Kidney (tissue), 14 donors: ENCODE measurements around the gene GRM1. TPM values are rescaled to one million over a fixed set of nuclear protein-coding genes. Genes with fewer than 3 reads are reported as not detected.

Experiments
- DNase-seq, 5 donors: peaks; one replicate each; pipeline ENCODE4 v3.0.0-alpha.2; 2013 to 2020
- FAIRE-seq: peaks from 2 replicates; lab custom pipeline; 2012; peaks lifted over from hg19 to GRCh38; lab: Jason Lieb, UNC
- H3K27ac ChIP-seq, 2 donors: one replicate each; pipeline ENCODE4 v1.7.0; 2013; ENCODE audit warnings: low read depth in 2 of 2, low read length in 2 of 2, inconsistent platforms in 1 of 2
- H3K27me3 ChIP-seq: one replicate; pipeline ENCODE4 v1.7.1; 2013; ENCODE audit warnings: low read length, inconsistent platforms; ENCODE audit not compliant: control insufficient read depth, insufficient read depth
- H3K36me3 ChIP-seq, 3 donors: one replicate each; pipeline versions ENCODE4 v1.7.0 to v1.7.1; 2013; ENCODE audit warnings: low read length in 3 of 3, control low read depth in 1 of 3, inconsistent platforms in 1 of 3; ENCODE audit not compliant: insufficient read depth in 3 of 3, control insufficient read depth in 2 of 3
- H3K4me1 ChIP-seq, 3 donors: one replicate each; pipeline versions ENCODE4 v1.7.0 to v1.7.1; 2013; ENCODE audit warnings: low read length in 3 of 3, inconsistent platforms in 1 of 3, low read depth in 1 of 3; ENCODE audit not compliant: control insufficient read depth in 2 of 3, insufficient read depth in 2 of 3
- H3K4me3 ChIP-seq, 3 donors: one replicate each; pipeline versions ENCODE4 v1.7.0 to v1.8.1; 2013; ENCODE audit warnings: low read length in 3 of 3, control low read depth in 1 of 3, inconsistent platforms in 1 of 3
- H3K9ac ChIP-seq, 3 donors: one replicate each; pipeline versions ENCODE4 v1.7.0 to v1.7.1; 2013; ENCODE audit warnings: low read length in 3 of 3, control low read depth in 1 of 3, inconsistent platforms in 1 of 3
- H3K9me3 ChIP-seq, 3 donors: one replicate each; pipeline versions ENCODE4 v1.7.0 to v1.7.1; 2013; ENCODE audit warnings: low read length in 3 of 3, control low read depth in 1 of 3, inconsistent platforms in 1 of 3; ENCODE audit not compliant: control insufficient read depth in 2 of 3, insufficient read depth in 1 of 3
- intact Hi-C: fragments of 100-400 bp; cut with DNase I; formaldehyde crosslinking; loops from one replicate; pipeline ENCODE4 v1.11.1; 2022
- polyA plus RNA-seq: library from polyadenylated mRNA; stranded (reverse); fragments of 350-450 nt; fragmentation: Illumina TruSeq; extraction: RNeasy Lipid Tissue Mini Kit (QIAGEN cat#74804); gene quantifications from one replicate; pipeline ENCODE4 v1.2.3, GENCODE V29; 2014; ENCODE audit warnings: low read depth, low replicate concordance; ENCODE audit not compliant: insufficient read depth
- total RNA-seq: library from RNA; stranded (reverse); fragmentation: NEBNext Ultra II Directional; extraction: Animal tissue kit (Norgen Biotek cat#: 25700); gene quantifications from one replicate; pipeline ENCODE4 v1.2.1, GENCODE V29; 2021
- TF ChIP-seq, protein P1 (sequence below): IDR thresholded peaks from 3 replicates; pipeline ENCODE4 v1.5.1; 2012; ENCODE audit warnings: mild to moderate bottlenecking, moderate library complexity, borderline replicate concordance; ENCODE audit not compliant: insufficient read depth; ENCODE audit errors: extremely low read depth
- donor health status: control.
- donor health status: control.
- donor health status: control.
- donor health status: control.
- donor health status: control.
- donor health status: DM: yes; HTN: yes; CAD: no.
- donor health status: Normal renal cell carcinoma (clear cell type).

GRM1 gene
- total and polyA plus RNA-seq, 2 donors from 2014 or later = 0.19 to 0.82 TPM

DNA sequence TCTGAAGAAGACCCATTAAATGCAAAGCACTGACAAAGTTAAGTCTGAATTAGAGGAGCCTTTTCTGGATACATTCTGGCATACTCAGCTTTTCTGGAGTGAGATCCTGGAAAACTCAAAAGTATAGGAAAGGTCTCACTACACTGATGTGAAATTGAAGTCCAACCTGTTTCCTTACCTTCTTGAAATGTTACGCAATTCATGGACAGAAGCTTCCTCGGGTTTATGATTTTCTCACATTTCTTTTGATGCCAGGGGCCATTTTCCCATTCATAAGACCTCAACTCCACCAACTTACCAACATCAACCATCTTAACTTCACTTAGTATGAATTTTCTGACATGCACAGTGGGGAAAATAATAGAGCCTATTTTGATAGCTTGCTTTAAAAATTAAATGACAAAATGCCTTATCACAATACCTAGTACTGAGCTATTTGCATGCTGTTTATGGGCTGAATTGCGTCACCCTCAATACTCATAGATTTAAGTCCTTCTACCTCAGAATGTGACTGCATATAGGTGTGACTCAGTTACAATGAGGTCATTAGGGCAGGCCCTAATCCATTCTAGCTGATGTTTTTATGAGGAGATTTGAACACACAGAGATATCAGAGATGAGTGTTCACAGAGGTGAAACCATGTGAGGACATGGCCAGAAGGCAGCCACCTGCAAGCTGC, 441.4 kb downstream of the GRM1 start:
- H3K27me3 ChIP-seq = no peaks in the 10 kb centered on the region
- intact Hi-C loops = no loop called here
- no peak overlapping the region for H3K27ac ChIP-seq
- no peak overlapping the region for H3K9ac ChIP-seq
- TF ChIP-seq, protein P1, sequence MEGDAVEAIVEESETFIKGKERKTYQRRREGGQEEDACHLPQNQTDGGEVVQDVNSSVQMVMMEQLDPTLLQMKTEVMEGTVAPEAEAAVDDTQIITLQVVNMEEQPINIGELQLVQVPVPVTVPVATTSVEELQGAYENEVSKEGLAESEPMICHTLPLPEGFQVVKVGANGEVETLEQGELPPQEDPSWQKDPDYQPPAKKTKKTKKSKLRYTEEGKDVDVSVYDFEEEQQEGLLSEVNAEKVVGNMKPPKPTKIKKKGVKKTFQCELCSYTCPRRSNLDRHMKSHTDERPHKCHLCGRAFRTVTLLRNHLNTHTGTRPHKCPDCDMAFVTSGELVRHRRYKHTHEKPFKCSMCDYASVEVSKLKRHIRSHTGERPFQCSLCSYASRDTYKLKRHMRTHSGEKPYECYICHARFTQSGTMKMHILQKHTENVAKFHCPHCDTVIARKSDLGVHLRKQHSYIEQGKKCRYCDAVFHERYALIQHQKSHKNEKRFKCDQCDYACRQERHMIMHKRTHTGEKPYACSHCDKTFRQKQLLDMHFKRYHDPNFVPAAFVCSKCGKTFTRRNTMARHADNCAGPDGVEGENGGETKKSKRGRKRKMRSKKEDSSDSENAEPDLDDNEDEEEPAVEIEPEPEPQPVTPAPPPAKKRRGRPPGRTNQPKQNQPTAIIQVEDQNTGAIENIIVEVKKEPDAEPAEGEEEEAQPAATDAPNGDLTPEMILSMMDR = no peak
- FAIRE-seq = no peak
- H3K9me3 ChIP-seq = no peaks in the 10 kb centered on the region
- DNase-seq = no peak
- no peaks in the 10 kb centered on the region for H3K36me3 ChIP-seq
- H3K4me3 ChIP-seq = no peak overlapping the region
- H3K4me1 ChIP-seq = no peaks in the 10 kb centered on the region

DNA sequence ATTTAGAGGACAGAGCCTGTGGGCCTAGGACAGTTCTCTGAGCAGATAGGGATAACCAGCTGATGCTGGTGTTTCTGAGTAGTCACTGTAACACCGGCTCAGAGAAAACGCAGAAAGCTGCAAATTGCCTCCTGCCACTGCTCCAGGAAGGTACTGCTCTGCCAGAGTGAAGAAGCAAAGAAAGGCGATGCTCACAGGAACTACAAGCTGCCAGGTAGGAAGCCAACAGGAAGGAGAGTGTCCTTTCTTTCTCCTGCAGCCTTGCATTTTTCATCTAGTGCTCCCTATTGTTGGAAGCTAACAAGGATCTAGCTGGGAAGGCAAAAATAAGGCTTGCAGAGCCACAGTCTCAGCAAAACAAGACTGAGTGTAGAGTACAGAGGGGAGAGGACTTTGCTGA, 444.1 kb downstream of the GRM1 start:
- Histone ChIP-seq H3K9me3 (no peaks in the 10 kb centered on the region), H3K27me3 (no peaks in the 10 kb centered on the region), H3K27ac (no peak overlapping the region), H3K4me3 (no peak overlapping the region), H3K36me3 (no peaks in the 10 kb centered on the region), H3K4me1 (no peaks in the 10 kb centered on the region), H3K9ac (no peak overlapping the region)
- DNase-seq = no peak
- no peak for FAIRE-seq
- intact Hi-C loops = no loop called here
- TF ChIP-seq, protein P1 = no peak

DNA sequence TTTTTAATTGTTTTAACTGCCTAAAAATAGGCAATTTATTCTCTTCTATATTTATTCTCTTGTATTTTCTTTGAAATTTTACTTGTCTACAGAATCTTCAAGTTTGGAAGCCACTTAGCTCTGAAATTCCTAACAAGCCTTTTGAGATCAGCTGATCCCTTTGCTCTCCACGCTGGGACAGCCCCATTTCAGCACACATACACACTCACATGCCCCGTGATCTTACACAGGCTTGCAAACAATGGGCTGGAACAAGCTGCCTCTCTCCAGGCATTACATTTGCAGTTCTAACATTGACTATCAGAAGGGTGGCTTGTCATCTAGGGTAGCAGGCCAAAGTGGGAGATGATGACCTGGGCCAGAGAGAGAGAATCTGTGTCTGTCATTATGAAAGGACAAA, 452.7 kb downstream of the GRM1 start:
- TF ChIP-seq, protein P1 = no peak
- Histone ChIP-seq H3K9ac (no peak overlapping the region), H3K36me3 (no peaks in the 10 kb centered on the region), H3K27ac (no peak overlapping the region), H3K4me1 (no peaks in the 10 kb centered on the region), H3K9me3 (no peaks in the 10 kb centered on the region), H3K4me3 (no peak overlapping the region), H3K27me3 (no peaks in the 10 kb centered on the region)
- intact Hi-C loops = no loop called here
- no peak for FAIRE-seq
- no peak for DNase-seq

DNA sequence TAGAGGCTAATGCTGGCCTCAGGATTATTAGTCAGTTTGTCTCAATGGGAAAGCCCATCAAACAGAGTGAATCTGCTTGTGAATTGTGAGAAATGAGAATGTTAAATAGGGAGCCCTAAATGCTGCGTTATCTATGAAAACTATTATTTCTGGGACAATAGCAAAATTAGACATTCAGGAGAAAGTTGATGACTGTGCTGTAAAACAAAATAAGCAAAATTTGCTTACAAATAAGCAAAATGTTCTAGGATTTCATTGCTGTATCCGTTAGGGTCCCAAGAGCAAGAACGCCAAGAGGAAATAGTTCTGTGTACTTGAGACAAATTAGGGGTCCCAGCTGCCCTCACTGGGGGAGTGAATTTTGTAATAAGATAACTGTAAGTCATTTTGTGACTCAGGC, 455.5 kb downstream of the GRM1 start:
- H3K4me1 ChIP-seq = no peaks in the 10 kb centered on the region
- no peak for FAIRE-seq
- no peak overlapping the region for H3K9ac ChIP-seq
- H3K9me3 ChIP-seq = no peaks in the 10 kb centered on the region
- H3K27ac ChIP-seq = no peak overlapping the region
- DNase-seq = no peak
- no peaks in the 10 kb centered on the region for H3K36me3 ChIP-seq
- no peak overlapping the region for H3K4me3 ChIP-seq
- TF ChIP-seq, protein P1 = no peak
- intact Hi-C loops = no loop called here
- H3K27me3 ChIP-seq = no peaks in the 10 kb centered on the region
